ENCODE data around the gene OR7G3.

The OR7G3 gene

DNA sequence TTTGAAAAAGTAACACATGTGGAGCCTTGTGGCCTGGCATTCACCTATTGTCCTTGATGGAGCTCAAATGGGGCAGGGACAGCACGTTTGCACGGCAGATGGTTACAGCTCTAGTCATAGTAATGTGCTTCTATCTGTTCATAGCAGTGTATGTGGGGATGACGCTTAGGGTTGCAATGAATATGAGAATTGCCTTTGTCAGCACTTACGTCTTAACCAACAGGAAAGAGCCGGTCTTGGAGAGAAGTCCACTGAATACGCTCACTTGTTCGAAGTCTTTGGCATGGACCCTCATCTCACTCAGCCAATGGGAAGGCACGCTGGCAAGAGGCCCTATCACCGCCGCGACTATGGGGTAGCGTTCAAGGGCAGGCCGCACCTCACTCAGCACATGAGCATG, 33.1 kb upstream of the OR7G3 start:
- no peak for DNase-seq (ENCODE audit: extremely low spot score)
- TF ChIP-seq BHLHE40 (IDR thresholded peaks at IDR 0.05; ENCODE audit: borderline replicate concordance) (no peak), SP1 (IDR thresholded peaks at IDR 0.05) (no peak), HDGF (IDR thresholded peaks at IDR 0.05; ENCODE audit: borderline replicate concordance) (no peak), ELF4 (IDR thresholded peaks at IDR 0.05) (no peak), CTBP1 (IDR thresholded peaks at IDR 0.05; ENCODE audit: borderline replicate concordance) (no peak), FOXM1 (IDR thresholded peaks at IDR 0.05; ENCODE audit: borderline replicate concordance) (no peak), ARNT (IDR thresholded peaks at IDR 0.05) (no peak), NFRKB (IDR thresholded peaks at IDR 0.05) (no peak), L3MBTL2 (conservative IDR thresholded peaks at IDR 0.05) (no peak), TARDBP (IDR thresholded peaks at IDR 0.05) (no peak)
- POLR2A ChIA-PET, result no interaction called here
- CTCF ChIA-PET, result no interaction called here

GRCh38 chr19:9156304-9156703, 29.6 kb upstream of the OR7G3 start:
- TF ChIP-seq TARDBP (IDR thresholded peaks at IDR 0.05) (no peak), HDGF (IDR thresholded peaks at IDR 0.05; ENCODE audit: borderline replicate concordance) (no peak), NFRKB (IDR thresholded peaks at IDR 0.05) (no peak), FOXM1 (IDR thresholded peaks at IDR 0.05; ENCODE audit: borderline replicate concordance) (no peak), FOXA1 (IDR thresholded peaks at IDR 0.05) (no peak), CTBP1 (IDR thresholded peaks at IDR 0.05; ENCODE audit: borderline replicate concordance) (no peak), LEF1 (IDR thresholded peaks at IDR 0.05; ENCODE audit: borderline replicate concordance) (no peak)
- POLR2A ChIA-PET, result no interaction called here
- CTCF ChIA-PET, result no interaction called here
- no peak for DNase-seq (ENCODE audit: extremely low spot score)

DNA sequence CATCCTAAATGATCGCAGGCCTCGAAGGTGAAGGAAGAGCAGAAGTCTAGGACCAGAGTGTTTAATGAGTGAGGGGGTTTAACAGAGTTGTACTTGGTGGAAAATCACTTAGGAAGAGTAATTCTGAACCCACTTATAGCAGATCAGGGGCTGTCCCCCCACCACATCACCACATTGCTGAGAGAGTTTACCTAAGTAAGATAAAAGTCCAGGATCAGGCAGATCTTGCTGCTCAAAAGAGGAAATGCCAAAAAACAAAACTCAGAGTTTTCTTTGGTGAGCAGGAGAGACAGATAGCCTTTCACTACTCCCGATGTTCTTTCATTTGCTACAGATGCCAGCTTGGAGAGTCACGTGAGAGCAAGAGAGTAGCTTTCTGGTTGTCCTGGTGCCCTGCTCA, 28.8 kb upstream of the OR7G3 start:
- no peak for TF ChIP-seq FOXM1 (IDR thresholded peaks at IDR 0.05; ENCODE audit: borderline replicate concordance)
- TF ChIP-seq HDGF (IDR thresholded peaks at IDR 0.05; ENCODE audit: borderline replicate concordance), result no peak
- no peak for TF ChIP-seq CTBP1 (IDR thresholded peaks at IDR 0.05; ENCODE audit: borderline replicate concordance)
- TF ChIP-seq ZNF384 (IDR thresholded peaks at IDR 0.05), result no peak
- no peak for TF ChIP-seq ELF4 (IDR thresholded peaks at IDR 0.05)
- TF ChIP-seq TARDBP (IDR thresholded peaks at IDR 0.05), result no peak
- no peak for TF ChIP-seq SUZ12 (IDR thresholded peaks at IDR 0.05)
- TF ChIP-seq LEF1 (IDR thresholded peaks at IDR 0.05; ENCODE audit: borderline replicate concordance), result no peak
- POLR2A ChIA-PET, result no interaction called here
- no peak for DNase-seq (ENCODE audit: extremely low spot score)
- CTCF ChIA-PET, result no interaction called here

DNA sequence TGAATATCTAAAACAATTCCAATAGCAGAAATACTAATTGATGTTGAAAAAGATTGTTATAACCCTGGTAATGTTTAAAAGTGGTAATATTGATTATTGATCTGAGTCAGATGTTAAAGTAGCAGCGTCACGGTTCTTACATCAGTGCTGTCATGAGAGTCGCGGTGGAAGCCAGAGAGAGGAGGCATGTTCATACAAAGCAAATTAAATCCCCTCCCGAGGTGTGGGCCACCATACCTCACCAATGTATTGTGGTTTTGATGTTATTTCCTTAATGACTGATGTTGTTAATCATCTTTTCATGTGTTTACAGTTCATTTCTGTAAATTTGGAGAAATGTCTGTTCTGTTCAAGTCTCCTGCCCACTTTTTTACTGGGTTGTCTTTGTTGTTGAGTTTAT, 24.6 kb upstream of the OR7G3 start:
- ChIA-PET CTCF (no interaction called here), POLR2A (no interaction called here)
- no peak for TF ChIP-seq TARDBP (IDR thresholded peaks at IDR 0.05)
- TF ChIP-seq L3MBTL2 (conservative IDR thresholded peaks at IDR 0.05), result no peak
- TF ChIP-seq LEF1 (IDR thresholded peaks at IDR 0.05; ENCODE audit: borderline replicate concordance), result no peak
- no peak for DNase-seq (ENCODE audit: extremely low spot score)

- no peak for DNase-seq (ENCODE audit: extremely low spot score)
- ChIA-PET CTCF (no interaction called here), POLR2A (no interaction called here)
- no peak for TF ChIP-seq LEF1 (IDR thresholded peaks at IDR 0.05; ENCODE audit: borderline replicate concordance)
- TF ChIP-seq ZNF384 (IDR thresholded peaks at IDR 0.05), result no peak
- no peak for TF ChIP-seq ELF4 (IDR thresholded peaks at IDR 0.05)
- no peak for TF ChIP-seq SP1 (IDR thresholded peaks at IDR 0.05)
- TF ChIP-seq NFRKB (IDR thresholded peaks at IDR 0.05), result no peak
- TF ChIP-seq HDGF (IDR thresholded peaks at IDR 0.05; ENCODE audit: borderline replicate concordance), result no peak
- no peak for TF ChIP-seq FOXA1 (IDR thresholded peaks at IDR 0.05)
- no peak for TF ChIP-seq L3MBTL2 (conservative IDR thresholded peaks at IDR 0.05)
- no peak for TF ChIP-seq ARNT (IDR thresholded peaks at IDR 0.05)
- no peak for TF ChIP-seq FOXK2 (IDR thresholded peaks at IDR 0.05)
- no peak for TF ChIP-seq SUZ12 (IDR thresholded peaks at IDR 0.05)
- TF ChIP-seq TARDBP (IDR thresholded peaks at IDR 0.05), result no peak
- no peak for TF ChIP-seq CTBP1 (IDR thresholded peaks at IDR 0.05; ENCODE audit: borderline replicate concordance)
- no peak for TF ChIP-seq BHLHE40 (IDR thresholded peaks at IDR 0.05; ENCODE audit: borderline replicate concordance)
- TF ChIP-seq, protein P1, sequence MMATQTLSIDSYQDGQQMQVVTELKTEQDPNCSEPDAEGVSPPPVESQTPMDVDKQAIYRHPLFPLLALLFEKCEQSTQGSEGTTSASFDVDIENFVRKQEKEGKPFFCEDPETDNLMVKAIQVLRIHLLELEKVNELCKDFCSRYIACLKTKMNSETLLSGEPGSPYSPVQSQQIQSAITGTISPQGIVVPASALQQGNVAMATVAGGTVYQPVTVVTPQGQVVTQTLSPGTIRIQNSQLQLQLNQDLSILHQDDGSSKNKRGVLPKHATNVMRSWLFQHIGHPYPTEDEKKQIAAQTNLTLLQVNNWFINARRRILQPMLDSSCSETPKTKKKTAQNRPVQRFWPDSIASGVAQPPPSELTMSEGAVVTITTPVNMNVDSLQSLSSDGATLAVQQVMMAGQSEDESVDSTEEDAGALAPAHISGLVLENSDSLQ (IDR thresholded peaks at IDR 0.05), result no peak
- TF ChIP-seq FOXM1 (IDR thresholded peaks at IDR 0.05; ENCODE audit: borderline replicate concordance), result no peak
Observed at GRCh38 chr19:9150650-9151049, 23.9 kb upstream of the OR7G3 start.

GRCh38 chr19:9149997-9150396, 23.2 kb upstream of the OR7G3 start:
- CTCF ChIA-PET, result no interaction called here
- DNase-seq (ENCODE audit: extremely low spot score), result no peak
- POLR2A ChIA-PET, result no interaction called here
- TF ChIP-seq TARDBP (IDR thresholded peaks at IDR 0.05), result no peak
- no peak for TF ChIP-seq FOXA1 (IDR thresholded peaks at IDR 0.05)
- TF ChIP-seq CTBP1 (IDR thresholded peaks at IDR 0.05; ENCODE audit: borderline replicate concordance), result no peak
- TF ChIP-seq SP1 (IDR thresholded peaks at IDR 0.05), result no peak
- no peak for TF ChIP-seq BHLHE40 (IDR thresholded peaks at IDR 0.05; ENCODE audit: borderline replicate concordance)
- no peak for TF ChIP-seq LEF1 (IDR thresholded peaks at IDR 0.05; ENCODE audit: borderline replicate concordance)
- no peak for TF ChIP-seq HDGF (IDR thresholded peaks at IDR 0.05; ENCODE audit: borderline replicate concordance)
- no peak for TF ChIP-seq L3MBTL2 (conservative IDR thresholded peaks at IDR 0.05)
- TF ChIP-seq ARNT (IDR thresholded peaks at IDR 0.05), result no peak
- TF ChIP-seq, protein P1 (IDR thresholded peaks at IDR 0.05), result no peak
- TF ChIP-seq SUZ12 (IDR thresholded peaks at IDR 0.05), result no peak
- no peak for TF ChIP-seq FOXM1 (IDR thresholded peaks at IDR 0.05; ENCODE audit: borderline replicate concordance)
- no peak for TF ChIP-seq ZNF384 (IDR thresholded peaks at IDR 0.05)
- TF ChIP-seq NFRKB (IDR thresholded peaks at IDR 0.05), result no peak
- TF ChIP-seq ELF4 (IDR thresholded peaks at IDR 0.05), result no peak
- no peak for TF ChIP-seq FOXK2 (IDR thresholded peaks at IDR 0.05)

GRCh38 chr19:9148697-9149096, 21.9 kb upstream of the OR7G3 start:
- CTCF ChIA-PET, result no interaction called here
- TF ChIP-seq LEF1 (IDR thresholded peaks at IDR 0.05; ENCODE audit: borderline replicate concordance), result no peak
- no peak for TF ChIP-seq TARDBP (IDR thresholded peaks at IDR 0.05)
- POLR2A ChIA-PET, result no interaction called here
- no peak for DNase-seq (ENCODE audit: extremely low spot score)
